Uterus (tissue), 4 donors: Measurements from ENCODE around the gene ZNF426. TPM values are rescaled to one million over a fixed set of nuclear protein-coding genes. Genes with fewer than 3 reads are reported as not detected.
"Not testable (repeated sequence)": the region's sequence is repeated elsewhere in the genome, so short reads cannot be mapped to it uniquely, and the experiment has no call there.

Source experiments
- DNase-seq, 2 donors: peaks; one replicate each; pipeline ENCODE4 v3.0.0-alpha.2; 2019 to 2020
- H3K27ac ChIP-seq, 2 donors: fragments of 200-600 bp; sonication (generic); 1 replicate in 1 of 2; 2 replicates in 1 of 2; pipeline ENCODE4 v1.5.1; 2016 to 2018
- H3K27me3 ChIP-seq, 2 donors: fragments of 200-600 bp; sonication (generic); one replicate each; pipeline ENCODE4 v1.5.1; 2018 to 2019; ENCODE audit warnings: control low read depth in 1 of 2
- H3K36me3 ChIP-seq, 2 donors: fragments of 200-600 bp; sonication (generic); one replicate each; pipeline ENCODE4 v1.5.1; 2019; ENCODE audit warnings: control low read depth in 1 of 2
- H3K4me1 ChIP-seq, 2 donors: fragments of 200-600 bp; sonication (generic); one replicate each; pipeline ENCODE4 v1.5.1; 2018 to 2019; ENCODE audit warnings: control low read depth in 1 of 2
- H3K4me3 ChIP-seq, 2 donors: fragments of 200-600 bp; sonication (generic); 1 replicate in 1 of 2; 2 replicates in 1 of 2; pipeline ENCODE4 v1.5.1; 2018 to 2019; ENCODE audit warnings: mild to moderate bottlenecking in 1 of 2
- H3K9me3 ChIP-seq, 2 donors: fragments of 200-600 bp; sonication (generic); one replicate each; pipeline ENCODE4 v1.5.1; 2019; ENCODE audit warnings: control low read depth in 1 of 2
- POLR2A ChIP-seq, 2 donors: fragments of 450-650 bp; IDR thresholded peaks; one replicate each; pipeline ENCODE4 v1.6.1; 2016; ENCODE audit warnings: antibody characterized with exemption in 2 of 2, mild to moderate bottlenecking in 1 of 2, moderate library complexity in 1 of 2
- intact Hi-C: fragments of 100-400 bp; cut with DNase I; formaldehyde crosslinking; loops from one replicate; pipeline ENCODE4 v1.15.1; 2023; ENCODE audit warnings: low total_unique reads
- total RNA-seq, 4 donors: library from RNA; depleted of rRNA in 3 of 4; stranded (reverse); fragments of >200 nt in 3 of 4; gene quantifications; one replicate each; pipeline versions ENCODE4 v1.1.0 to v1.2.4, GENCODE V29; 2014 to 2023
- TF ChIP-seq, protein P1 (sequence below), 4 experiments: fragments of 200-600 bp in 2 of 4; fragments of 450-650 bp in 2 of 4; sonication (generic) in 2 of 4; IDR thresholded peaks; one replicate each; pipeline ENCODE4 v1.5.1; 2016 to 2019; ENCODE audit warnings: antibody characterized with exemption in 4 of 4, mild to moderate bottlenecking in 2 of 4, moderate library complexity in 1 of 4
- donor health status: DM: yes; HTN: yes; CAD: no.

Gene ZNF426
- total RNA-seq, 4 donors from 2014 or later: 5.1 to 47.0 (median 27.0) TPM

DNA sequence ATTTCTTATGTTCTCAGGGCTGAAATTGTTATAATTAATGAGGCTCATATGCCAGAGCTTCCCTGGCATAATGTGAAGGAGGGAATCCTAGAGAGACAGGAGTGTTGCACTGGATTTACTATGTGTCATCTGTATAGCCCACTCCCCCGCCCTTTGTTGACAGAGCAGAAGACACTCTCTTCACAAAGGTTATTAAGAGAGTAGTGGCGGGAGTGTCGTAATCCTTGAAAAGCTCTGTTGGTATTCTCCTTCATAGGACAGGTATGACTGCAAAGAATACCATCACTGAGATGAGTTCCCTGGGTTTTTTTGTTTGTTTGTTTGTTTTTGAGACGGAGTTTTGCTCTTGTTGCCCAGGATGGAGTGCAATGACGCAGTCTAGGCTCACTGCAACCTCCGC is 31.8 kb upstream of the ZNF426 start:
- Histone ChIP-seq H3K4me3 (no peak overlapping the region), H3K27ac (no peak overlapping the region), H3K9me3 (peaks cover 7 to 96% of the 10 kb centered on the region in 2 donors), H3K27me3 (no peaks in the 10 kb centered on the region), H3K4me1 (no peaks in the 10 kb centered on the region), H3K36me3 (peaks cover 0 to 3% of the 10 kb centered on the region in 2 donors)
- DNase-seq: no peak
- intact Hi-C loops: loop anchor here (10.0 kb wide), 1 partner anchor 155 kb away; no protein-coding TSS in a partner anchor
- TF ChIP-seq, protein P1, sequence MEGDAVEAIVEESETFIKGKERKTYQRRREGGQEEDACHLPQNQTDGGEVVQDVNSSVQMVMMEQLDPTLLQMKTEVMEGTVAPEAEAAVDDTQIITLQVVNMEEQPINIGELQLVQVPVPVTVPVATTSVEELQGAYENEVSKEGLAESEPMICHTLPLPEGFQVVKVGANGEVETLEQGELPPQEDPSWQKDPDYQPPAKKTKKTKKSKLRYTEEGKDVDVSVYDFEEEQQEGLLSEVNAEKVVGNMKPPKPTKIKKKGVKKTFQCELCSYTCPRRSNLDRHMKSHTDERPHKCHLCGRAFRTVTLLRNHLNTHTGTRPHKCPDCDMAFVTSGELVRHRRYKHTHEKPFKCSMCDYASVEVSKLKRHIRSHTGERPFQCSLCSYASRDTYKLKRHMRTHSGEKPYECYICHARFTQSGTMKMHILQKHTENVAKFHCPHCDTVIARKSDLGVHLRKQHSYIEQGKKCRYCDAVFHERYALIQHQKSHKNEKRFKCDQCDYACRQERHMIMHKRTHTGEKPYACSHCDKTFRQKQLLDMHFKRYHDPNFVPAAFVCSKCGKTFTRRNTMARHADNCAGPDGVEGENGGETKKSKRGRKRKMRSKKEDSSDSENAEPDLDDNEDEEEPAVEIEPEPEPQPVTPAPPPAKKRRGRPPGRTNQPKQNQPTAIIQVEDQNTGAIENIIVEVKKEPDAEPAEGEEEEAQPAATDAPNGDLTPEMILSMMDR (IDR thresholded peaks at IDR 0.05): no peak
- no peak for TF ChIP-seq POLR2A (IDR thresholded peaks at IDR 0.05)

DNA sequence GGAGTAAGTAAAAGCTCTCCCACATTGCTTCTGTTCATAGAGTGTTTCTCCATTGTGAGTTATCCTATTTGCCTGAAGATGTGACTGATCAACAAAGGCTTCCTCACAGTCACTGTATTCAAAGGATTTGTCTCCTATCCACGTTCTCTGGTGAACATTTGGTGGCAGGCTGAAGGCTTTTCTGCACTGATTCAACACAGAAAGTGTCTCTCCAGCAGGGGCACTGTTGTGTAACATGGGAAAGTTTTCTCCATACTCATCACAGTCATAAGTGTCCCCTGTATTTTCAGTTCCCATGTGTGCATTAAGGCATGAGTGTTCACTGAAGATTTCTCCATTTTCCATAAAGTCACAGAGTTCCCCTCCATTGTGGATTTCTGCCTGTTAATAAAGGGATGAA is 28.3 kb upstream of the ZNF426 start:
- no peak overlapping the region for H3K4me3 ChIP-seq
- peaks cover 0 to 3% of the 10 kb centered on the region in 2 donors for H3K36me3 ChIP-seq
- no peak for DNase-seq
- H3K27ac ChIP-seq: no peak overlapping the region
- H3K9me3 ChIP-seq: peaks cover 7 to 96% of the 10 kb centered on the region in 2 donors
- H3K4me1 ChIP-seq: no peaks in the 10 kb centered on the region
- H3K27me3 ChIP-seq: no peaks in the 10 kb centered on the region
- intact Hi-C loops: no loop called here
- no peak for TF ChIP-seq POLR2A (IDR thresholded peaks at IDR 0.05)
- TF ChIP-seq, protein P1 (IDR thresholded peaks at IDR 0.05): no peak

DNA sequence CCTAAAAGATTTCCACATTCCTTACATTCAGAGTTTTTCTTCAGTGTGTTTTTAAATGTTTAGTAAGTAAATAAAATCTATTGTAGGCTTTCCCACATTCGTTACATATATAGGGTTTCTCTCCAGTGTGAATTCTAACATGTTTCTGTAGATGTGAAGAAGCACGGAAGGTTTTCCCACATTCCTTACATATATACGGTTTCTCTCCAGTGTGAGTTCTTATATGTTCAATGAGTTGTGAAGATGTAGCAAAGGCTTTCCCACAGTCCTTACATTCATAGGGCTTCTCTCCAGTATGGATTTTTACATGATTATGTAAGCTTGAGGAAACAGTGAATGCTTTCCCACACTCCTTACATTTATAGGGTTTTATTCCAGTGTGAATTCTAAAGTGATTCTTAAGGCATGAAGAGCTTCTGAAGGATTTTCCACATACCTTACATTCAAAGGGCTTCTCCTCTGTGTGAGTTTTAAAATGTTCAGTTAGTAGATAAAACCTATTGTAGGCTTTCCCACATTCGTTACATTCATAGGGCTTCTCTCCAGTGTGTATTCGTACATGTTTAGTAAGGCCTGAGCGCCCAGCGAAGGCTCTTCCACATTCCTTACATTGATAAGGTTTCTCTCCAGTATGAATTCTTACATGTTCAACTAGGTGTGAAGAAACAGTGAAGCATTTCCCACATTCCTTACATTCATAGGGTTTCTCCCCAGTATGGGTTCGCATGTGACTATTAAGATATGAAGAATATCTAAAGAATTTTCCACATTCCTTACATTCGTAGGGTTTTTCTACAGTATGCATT is 27.7 kb upstream of the ZNF426 start:
- H3K4me3 ChIP-seq: no peak overlapping the region
- no peak overlapping the region for H3K27ac ChIP-seq
- H3K36me3 ChIP-seq: peaks cover 0 to 3% of the 10 kb centered on the region in 2 donors
- H3K9me3 ChIP-seq: peaks cover 7 to 96% of the 10 kb centered on the region in 2 donors
- H3K4me1 ChIP-seq: no peaks in the 10 kb centered on the region
- TF ChIP-seq, protein P1 (IDR thresholded peaks at IDR 0.05): no peak
- TF ChIP-seq POLR2A (IDR thresholded peaks at IDR 0.05): no peak
- DNase-seq: no peak
- intact Hi-C loops: no loop called here
- H3K27me3 ChIP-seq: no peaks in the 10 kb centered on the region

DNA sequence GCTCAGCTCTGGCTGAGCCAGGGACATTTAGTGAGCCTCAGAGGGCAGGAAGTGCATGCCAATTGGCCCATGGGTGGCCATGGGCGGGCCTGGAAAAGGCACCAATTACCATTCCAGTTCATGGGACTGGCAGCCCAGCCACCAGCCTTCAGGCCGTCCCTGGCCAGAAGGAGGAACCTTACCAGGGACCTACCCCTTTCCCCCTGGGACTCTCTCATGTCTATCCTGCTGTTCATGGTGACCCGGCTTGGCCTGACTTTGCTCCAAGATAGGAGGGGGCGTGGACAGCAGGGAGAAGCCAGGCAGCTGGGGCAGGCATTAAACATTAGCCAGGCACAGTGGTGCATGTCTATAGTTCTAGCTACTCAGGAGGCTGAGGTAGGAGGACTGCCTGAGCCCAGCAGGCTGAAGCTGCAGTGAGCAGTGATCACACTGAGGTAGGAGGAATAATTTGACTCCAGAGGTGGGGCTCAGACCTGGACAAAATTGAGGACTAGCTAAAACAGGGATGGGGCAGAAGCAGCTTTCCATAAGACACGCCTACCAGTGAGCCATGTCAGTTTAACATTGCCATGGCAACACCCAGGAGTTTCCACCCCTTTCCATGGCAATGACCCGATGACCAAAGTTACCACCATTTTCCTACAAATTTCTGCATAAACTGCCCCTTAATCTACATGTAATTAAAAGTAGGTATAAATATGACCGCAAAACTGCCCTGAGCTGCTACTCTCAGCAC is 14.3 kb upstream of the ZNF426 start:
- Histone ChIP-seq H3K9me3 (peaks cover 0 to 34% of the 10 kb centered on the region in 2 donors), H3K4me1 (no peaks in the 10 kb centered on the region), H3K36me3 (no peaks in the 10 kb centered on the region), H3K4me3 (no peak overlapping the region), H3K27me3 (no peaks in the 10 kb centered on the region), H3K27ac (no peak overlapping the region)
- intact Hi-C loops: no loop called here
- TF ChIP-seq, protein P1 (IDR thresholded peaks at IDR 0.05): no peak
- TF ChIP-seq POLR2A (IDR thresholded peaks at IDR 0.05): no peak
- DNase-seq: no peak

DNA sequence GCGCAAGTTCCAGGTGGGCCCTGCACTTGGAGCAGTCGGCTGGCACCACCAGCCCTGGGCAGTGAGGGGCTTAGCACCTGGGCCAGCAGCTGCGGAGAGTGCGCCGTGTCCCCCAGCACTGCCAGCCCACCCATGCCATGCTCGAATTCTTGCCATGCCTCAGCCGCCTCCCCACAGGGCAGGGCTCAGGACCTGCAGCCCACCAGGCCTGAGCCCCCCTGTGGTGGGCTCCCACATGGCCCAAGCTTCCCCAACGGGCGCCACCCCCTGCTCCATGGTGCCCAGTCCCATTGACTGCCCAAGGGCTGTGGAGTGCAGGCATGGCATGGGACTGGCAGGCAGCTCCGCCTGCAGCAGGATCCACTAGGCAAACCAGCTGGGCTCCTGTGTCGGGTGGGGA is 9.4 kb upstream of the ZNF426 start:
- no peaks in the 10 kb centered on the region for H3K36me3 ChIP-seq
- H3K27ac ChIP-seq: no peak overlapping the region
- no peak for DNase-seq
- intact Hi-C loops: no loop called here
- TF ChIP-seq POLR2A (IDR thresholded peaks at IDR 0.05): no peak
- TF ChIP-seq, protein P1 (IDR thresholded peaks at IDR 0.05): no peak
- H3K27me3 ChIP-seq: no peaks in the 10 kb centered on the region
- H3K9me3 ChIP-seq: peaks cover 0 to 8% of the 10 kb centered on the region in 2 donors
- H3K4me1 ChIP-seq: no peaks in the 10 kb centered on the region
- no peak overlapping the region for H3K4me3 ChIP-seq

DNA sequence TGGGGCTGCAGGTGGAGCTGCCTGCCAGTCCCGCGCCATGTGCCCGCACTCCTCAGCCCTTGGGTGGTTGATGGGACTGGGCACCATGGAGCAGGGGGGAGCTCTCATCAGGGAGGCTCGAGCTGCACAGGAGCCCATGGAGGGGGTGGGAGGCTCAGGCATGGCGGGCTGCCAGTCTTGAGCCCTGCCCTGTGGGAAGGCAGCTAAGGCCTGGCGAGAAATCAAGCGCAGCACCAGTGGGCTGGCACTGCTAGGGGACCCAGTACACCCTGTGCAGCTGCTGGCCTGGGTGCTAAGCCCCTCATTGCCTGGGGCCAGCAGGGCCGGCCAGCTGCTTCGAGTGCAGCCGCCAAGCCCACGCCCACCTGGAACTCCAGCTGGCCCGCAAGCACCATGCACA is 2.8 kb upstream of the ZNF426 start:
- H3K4me3 ChIP-seq, intact Hi-C loops, H3K36me3 ChIP-seq, H3K4me1 ChIP-seq, H3K27ac ChIP-seq, H3K27me3 ChIP-seq, H3K9me3 ChIP-seq, DNase-seq: not testable (repeated sequence)

DNA sequence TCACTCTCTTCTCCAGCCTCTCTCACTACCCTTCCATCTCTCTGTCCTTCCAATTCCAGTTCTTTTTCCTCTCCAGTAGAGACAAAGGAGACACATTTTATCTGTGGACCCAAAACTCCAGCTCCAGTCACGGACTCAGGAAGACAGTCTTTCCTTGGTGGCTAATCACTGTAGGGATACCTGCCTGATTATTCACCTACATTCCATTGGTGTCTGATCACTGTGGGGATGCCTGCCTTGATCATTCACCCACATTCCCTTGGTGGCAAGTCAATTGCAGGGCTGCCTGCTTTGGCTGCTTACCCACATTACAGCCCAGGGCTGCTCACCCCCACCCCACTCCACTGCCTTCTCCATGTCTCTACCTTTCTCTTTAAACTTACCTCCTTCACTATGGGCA is 1.5 kb upstream of the ZNF426 start:
- H3K4me1 ChIP-seq, H3K27ac ChIP-seq, H3K36me3 ChIP-seq, DNase-seq, H3K27me3 ChIP-seq, H3K4me3 ChIP-seq, H3K9me3 ChIP-seq, intact Hi-C loops: not testable (repeated sequence)
